ENCODE measurements around the gene BICC1.

- TF ChIP-seq EZH2 (IDR thresholded peaks at IDR 0.05; ENCODE audit: borderline replicate concordance, insufficient read depth, low read depth, low read length, poor library complexity, severe bottlenecking) (no peak), CTCF (IDR thresholded peaks at IDR 0.05) (no peak)
Measured at GRCh38 chr10:58467931-58468635, 44.6 kb upstream of the BICC1 start.

All from B cell (primary cell).